MM.1S (cell line): ENCODE results near the gene POLE.

Experiments used
- CTCF ChIP-seq: fragments of 300-600 bp; sonication (generic); IDR thresholded peaks from 2 replicates; pipeline ENCODE4 v1.5.1; 2016; ENCODE audit warnings: antibody characterized with exemption, low read length, mixed read lengths
- EZH2 ChIP-seq: fragments of 300-600 bp; sonication (generic); optimal IDR thresholded peaks from 2 replicates; pipeline ENCODE3; 2017; ENCODE audit warnings: low read depth, mild to moderate bottlenecking, antibody characterized with exemption, low read length, mixed read lengths
- EZH2phosphoT487 ChIP-seq: fragments of 300-600 bp; sonication (generic); IDR thresholded peaks from 2 replicates; pipeline ENCODE4 v1.6.1; 2018; ENCODE audit warnings: antibody characterized with exemption, low read length

GRCh38 chr12:132584429-132584828 is 102.7 kb downstream of the POLE start:
- no peak for TF ChIP-seq CTCF
- no peak for TF ChIP-seq EZH2
- no peak for TF ChIP-seq EZH2phosphoT487
